A673 (cell line): ENCODE data around the gene MAPKAPK5. TPM values are rescaled to one million over a fixed set of nuclear protein-coding genes. Genes with fewer than 3 reads are reported as not detected.

Experiments used
- BruUV-seq: library from RNA; stranded (reverse); fragments of 400-500 nt; replicated peaks from 2 replicates; lab custom pipeline; 2021; lab: Mats Ljungman, UMichigan
- CTCF ChIA-PET: fragments of 300-600 bp; sonication (Branson Sonifier 250); formaldehyde crosslinking; loops from one replicate; lab custom pipeline; 2022; ENCODE audit warnings: antibody characterized with exemption; lab: Charles Lee
- POLR2A ChIA-PET: fragments of 300-600 bp; sonication (Branson Sonifier 250); formaldehyde crosslinking; loops from one replicate; lab custom pipeline; 2022; ENCODE audit warnings: antibody characterized with exemption; ENCODE audit not compliant: low non-redundant PET; lab: Charles Lee
- DNase-seq: peaks from one replicate; pipeline ENCODE4 v3.0.0-alpha.2; 2015; ENCODE audit warnings: low spot score
- H3K27ac ChIP-seq: fragments of 200-600 bp; sonication (generic); 2 replicates; pipeline ENCODE4 v1.5.1; 2016; ENCODE audit warnings: mixed run types, low read depth, mild to moderate bottlenecking, mixed read lengths, antibody characterized with exemption, low read length; ENCODE audit not compliant: poor library complexity, severe bottlenecking
- H3K27me3 ChIP-seq: fragments of 200-600 bp; sonication (generic); replicated peaks from 2 replicates; pipeline ENCODE4 v1.6.1; 2017; ENCODE audit warnings: mixed run types, low read depth, mild to moderate bottlenecking, mixed read lengths, antibody characterized with exemption, low read length; ENCODE audit not compliant: insufficient read depth, poor library complexity
- H3K36me3 ChIP-seq: fragments of 200-600 bp; sonication (generic); 2 replicates; pipeline ENCODE4 v1.6.1; 2016; ENCODE audit warnings: mixed run types, mild to moderate bottlenecking, mixed read lengths, antibody characterized with exemption, low read length; ENCODE audit not compliant: insufficient read depth, poor library complexity, severe bottlenecking
- H3K4me1 ChIP-seq: fragments of 200-600 bp; sonication (generic); 2 replicates; pipeline ENCODE4 v1.6.1; 2017; ENCODE audit warnings: mixed run types, mild to moderate bottlenecking, mixed read lengths, antibody characterized with exemption, low read length; ENCODE audit not compliant: insufficient read depth, poor library complexity, severe bottlenecking
- H3K4me3 ChIP-seq: fragments of 200-600 bp; sonication (generic); 2 replicates; pipeline ENCODE4 v1.5.1; 2016; ENCODE audit warnings: low read depth, mixed run types, mild to moderate bottlenecking, mixed read lengths, low read length; ENCODE audit not compliant: poor library complexity, severe bottlenecking
- H3K9me3 ChIP-seq: fragments of 200-600 bp; sonication (generic); 2 replicates; pipeline ENCODE4 v1.6.1; 2016; ENCODE audit warnings: mixed run types, low read depth, mild to moderate bottlenecking, mixed read lengths, antibody characterized with exemption, low read length; ENCODE audit not compliant: poor library complexity, severe bottlenecking
- EZH2 ChIP-seq: fragments of 200-600 bp; sonication (generic); IDR thresholded peaks from 2 replicates; pipeline ENCODE4 v1.6.1; 2017; ENCODE audit warnings: borderline replicate concordance, low read depth, mild to moderate bottlenecking, mixed read lengths, antibody characterized with exemption, low read length; ENCODE audit not compliant: poor library complexity, severe bottlenecking
- intact Hi-C: fragments of 100-400 bp; cut with micrococcal nuclease; formaldehyde crosslinking; loops from one replicate; pipeline ENCODE4 v1.10.0; 2022; ENCODE audit not compliant: unreplicated experiment
- total RNA-seq: library from RNA; stranded (reverse); gene quantifications from 2 replicates; pipeline ENCODE4 v1.2.3, GENCODE V29; 2021
- TF ChIP-seq, protein P1 (sequence below): fragments of 300-800, 200-600 bp; sonication (generic); conservative IDR thresholded peaks from 2 replicates; pipeline ENCODE4 v1.5.1; 2017; ENCODE audit warnings: low read depth, mild to moderate bottlenecking, antibody characterized with exemption, low read length, moderate library complexity, mixed read lengths

The MAPKAPK5 gene
- total RNA-seq, 1 experiment from 2014 or later = 67.4 TPM

DNA sequence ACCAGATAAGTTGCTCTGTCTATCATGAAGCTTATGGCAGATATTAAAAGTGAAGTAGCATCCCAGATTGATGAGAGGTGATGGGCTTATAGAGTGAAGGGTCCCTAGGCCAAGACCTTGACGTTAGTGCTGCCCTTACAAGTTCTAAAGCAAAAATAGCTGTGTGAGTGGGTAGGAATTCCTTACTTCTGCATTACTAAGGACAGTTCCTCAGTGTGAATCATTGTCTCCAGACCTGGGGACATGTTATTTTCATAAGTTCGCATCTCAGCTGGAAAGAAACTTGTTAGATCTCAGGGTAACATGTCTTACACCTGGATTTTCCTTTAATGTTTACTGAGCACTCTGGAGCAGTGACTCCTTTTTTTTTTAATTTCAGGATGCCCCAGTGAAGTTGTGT is 28.7 kb downstream of the MAPKAPK5 start:
- no peak for DNase-seq
- TF ChIP-seq EZH2 = no peak
- TF ChIP-seq, protein P1, sequence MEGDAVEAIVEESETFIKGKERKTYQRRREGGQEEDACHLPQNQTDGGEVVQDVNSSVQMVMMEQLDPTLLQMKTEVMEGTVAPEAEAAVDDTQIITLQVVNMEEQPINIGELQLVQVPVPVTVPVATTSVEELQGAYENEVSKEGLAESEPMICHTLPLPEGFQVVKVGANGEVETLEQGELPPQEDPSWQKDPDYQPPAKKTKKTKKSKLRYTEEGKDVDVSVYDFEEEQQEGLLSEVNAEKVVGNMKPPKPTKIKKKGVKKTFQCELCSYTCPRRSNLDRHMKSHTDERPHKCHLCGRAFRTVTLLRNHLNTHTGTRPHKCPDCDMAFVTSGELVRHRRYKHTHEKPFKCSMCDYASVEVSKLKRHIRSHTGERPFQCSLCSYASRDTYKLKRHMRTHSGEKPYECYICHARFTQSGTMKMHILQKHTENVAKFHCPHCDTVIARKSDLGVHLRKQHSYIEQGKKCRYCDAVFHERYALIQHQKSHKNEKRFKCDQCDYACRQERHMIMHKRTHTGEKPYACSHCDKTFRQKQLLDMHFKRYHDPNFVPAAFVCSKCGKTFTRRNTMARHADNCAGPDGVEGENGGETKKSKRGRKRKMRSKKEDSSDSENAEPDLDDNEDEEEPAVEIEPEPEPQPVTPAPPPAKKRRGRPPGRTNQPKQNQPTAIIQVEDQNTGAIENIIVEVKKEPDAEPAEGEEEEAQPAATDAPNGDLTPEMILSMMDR = no peak
- CTCF ChIA-PET = no interaction called here
- no peaks in the 10 kb centered on the region for H3K27me3 ChIP-seq
- intact Hi-C loops = no loop called here
- H3K4me3 ChIP-seq = no peak overlapping the region
- H3K4me1 ChIP-seq = no peaks in the 10 kb centered on the region
- BruUV-seq = no TSS peak
- no peaks in the 10 kb centered on the region for H3K9me3 ChIP-seq
- peaks cover 66% of the 10 kb centered on the region for H3K36me3 ChIP-seq
- POLR2A ChIA-PET = no interaction called here
- H3K27ac ChIP-seq = no peak overlapping the region

DNA sequence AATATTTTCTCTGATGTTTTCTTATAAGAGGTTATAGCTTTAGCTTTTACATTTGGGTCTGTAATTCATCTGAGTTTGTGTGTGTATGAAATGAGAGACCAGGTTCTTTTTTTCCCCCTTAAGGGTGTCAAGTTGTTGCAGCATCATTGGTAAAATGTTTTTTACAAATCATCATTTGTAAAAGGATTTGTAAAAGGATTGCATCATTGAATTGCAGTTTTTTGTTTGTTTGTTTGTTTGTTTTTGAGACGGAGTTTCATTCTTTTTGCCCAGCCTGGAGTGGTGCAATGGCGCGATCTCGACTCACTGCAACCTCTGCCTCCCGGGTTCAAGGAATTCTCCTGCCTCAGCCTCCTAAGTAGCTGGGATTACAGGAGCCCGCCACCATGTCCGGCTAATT is 31.1 kb downstream of the MAPKAPK5 start:
- ChIA-PET POLR2A (no interaction called here), CTCF (no interaction called here)
- Histone ChIP-seq H3K9me3 (no peaks in the 10 kb centered on the region), H3K4me3 (no peak overlapping the region), H3K36me3 (peaks cover 75% of the 10 kb centered on the region), H3K4me1 (no peaks in the 10 kb centered on the region), H3K27me3 (no peaks in the 10 kb centered on the region), H3K27ac (no peak overlapping the region)
- DNase-seq = no peak
- BruUV-seq = no TSS peak
- intact Hi-C loops = no loop called here
- TF ChIP-seq, protein P1 = no peak
- TF ChIP-seq EZH2 = no peak

DNA sequence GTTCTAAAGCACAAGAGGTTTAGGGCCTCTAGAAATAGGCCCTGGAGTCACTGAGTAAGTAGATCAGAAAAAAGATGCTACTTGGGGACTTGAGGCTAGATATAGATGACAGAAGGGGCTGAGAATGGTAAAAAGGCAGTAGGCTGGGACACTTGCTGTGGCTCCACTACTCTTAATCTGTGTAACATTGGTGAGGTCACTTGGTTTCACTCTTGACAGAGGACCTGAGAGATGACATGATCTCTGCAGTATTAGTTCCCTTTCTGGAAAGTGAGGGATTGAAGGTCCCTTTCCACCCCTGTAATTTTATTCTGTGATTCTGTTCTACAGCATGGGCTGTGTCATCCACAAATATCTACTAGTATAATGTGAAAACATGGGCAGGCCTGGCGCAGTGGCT is 39.7 kb downstream of the MAPKAPK5 start:
- POLR2A ChIA-PET = no interaction called here
- no peaks in the 10 kb centered on the region for H3K27me3 ChIP-seq
- TF ChIP-seq, protein P1 = no peak
- TF ChIP-seq EZH2 = no peak
- H3K4me3 ChIP-seq = no peak overlapping the region
- DNase-seq = no peak
- peaks cover 55% of the 10 kb centered on the region for H3K36me3 ChIP-seq
- BruUV-seq = no TSS peak
- no peaks in the 10 kb centered on the region for H3K4me1 ChIP-seq
- H3K27ac ChIP-seq = no peak overlapping the region
- intact Hi-C loops = no loop called here
- H3K9me3 ChIP-seq = no peaks in the 10 kb centered on the region
- CTCF ChIA-PET = interaction anchor here (0.6 kb wide), 1 partner anchor 419 kb away, joined by 4 read pairs; no protein-coding TSS in a partner anchor
